Activated naive CD8-positive, alpha-beta T cell treated with anti-CD3 and anti-CD28 coated beads, Interleukin-2, amount 10 ng/mL, durations not matched to agents 7 days and 5 days (primary cell): ENCODE measurements around the gene PPP1R1A. TPM values are rescaled to one million over a fixed set of nuclear protein-coding genes. Genes with fewer than 3 reads are reported as not detected.
A peak's percentile ranks its signal among the peaks of the same experiment; 100 is the strongest.

ENCODE experiments used
- ATAC-seq: fragments of 150-1000 bp; cut with Tn5 transposase; one replicate; pipeline ENCODE4 v1.10.0; 2021; ENCODE audit warnings: low read depth, moderate library complexity
- POLR2A ChIA-PET: fragments of 350-600 bp; sonication (Branson Sonifier 250); formaldehyde crosslinking; loops from one replicate; lab custom pipeline; 2021; ENCODE audit warnings: antibody characterized with exemption; lab: Charles Lee
- DNase-seq: peaks from one replicate; pipeline ENCODE4 v3.0.0; 2021
- H3K27ac Mint-ChIP-seq: one replicate; pipeline ENCODE4 v1.8.0; 2022; ENCODE audit warnings: mild to moderate bottlenecking, mixed read lengths
- H3K27me3 Mint-ChIP-seq: one replicate; pipeline ENCODE4 v1.8.0; 2022; ENCODE audit warnings: mild to moderate bottlenecking, moderate library complexity, mixed read lengths
- H3K36me3 Mint-ChIP-seq: one replicate; pipeline ENCODE4 v1.8.0; 2021; ENCODE audit warnings: mild to moderate bottlenecking, mixed read lengths
- H3K4me1 Mint-ChIP-seq: one replicate; pipeline ENCODE4 v1.8.0; 2021; ENCODE audit warnings: mixed read lengths
- H3K4me3 Mint-ChIP-seq: one replicate; pipeline ENCODE4 v1.8.0; 2022; ENCODE audit warnings: mild to moderate bottlenecking, moderate library complexity, mixed read lengths
- H3K9me3 Mint-ChIP-seq: one replicate; pipeline ENCODE4 v1.8.0; 2021; ENCODE audit warnings: mixed read lengths
- total RNA-seq, 2 experiments: library from RNA; stranded (reverse); gene quantifications; one replicate each; pipeline ENCODE4 v1.2.3, GENCODE V29; 2021

Gene PPP1R1A, protein sequence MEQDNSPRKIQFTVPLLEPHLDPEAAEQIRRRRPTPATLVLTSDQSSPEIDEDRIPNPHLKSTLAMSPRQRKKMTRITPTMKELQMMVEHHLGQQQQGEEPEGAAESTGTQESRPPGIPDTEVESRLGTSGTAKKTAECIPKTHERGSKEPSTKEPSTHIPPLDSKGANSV
- total RNA-seq: not detected

DNA sequence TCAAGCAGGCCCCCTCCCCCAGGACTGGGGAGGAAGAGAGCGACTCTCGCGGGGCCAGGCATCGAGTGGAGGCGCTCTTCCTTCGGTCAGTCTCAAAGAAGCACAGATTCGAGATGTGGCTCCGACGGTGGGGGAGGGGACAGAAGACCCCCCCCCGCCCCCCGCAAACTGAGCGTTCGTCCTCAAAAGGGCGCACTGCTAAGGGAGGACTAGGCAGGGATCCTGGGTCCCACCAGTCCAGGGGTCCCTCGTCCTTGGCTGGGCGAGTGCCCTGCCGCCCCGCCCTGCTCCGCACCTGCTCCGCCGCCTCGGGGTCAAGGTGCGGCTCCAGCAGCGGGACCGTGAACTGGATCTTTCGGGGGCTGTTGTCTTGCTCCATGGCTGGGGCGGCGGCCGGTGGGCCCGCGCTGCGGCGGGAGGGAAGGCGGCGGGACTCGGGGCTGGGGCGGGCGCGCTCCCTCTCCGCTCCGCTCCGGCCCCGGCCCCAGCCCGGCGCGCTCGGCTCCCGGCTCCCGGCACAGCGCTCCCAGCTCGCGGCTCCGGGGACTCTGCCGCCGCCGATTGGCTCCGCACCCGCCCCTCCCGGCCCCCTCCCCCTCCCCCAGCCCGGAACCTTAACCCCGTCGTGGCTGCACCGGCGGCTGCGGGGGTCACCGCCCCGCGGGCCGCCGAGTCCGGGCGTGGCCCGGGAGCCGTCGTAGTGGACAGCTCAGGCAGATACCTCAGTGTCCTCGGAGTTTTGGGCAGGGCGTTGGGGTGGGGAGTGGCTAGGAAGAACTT lies at the start of gene PPP1R1A:
PPP1R1A (minus strand) TSS at position 550 of the 780 bp plus-strand sequence; CDS start at position 379, 171 bp downstream.
- H3K27ac Mint-ChIP-seq: no peak within 1 kb of the TSS

DNA sequence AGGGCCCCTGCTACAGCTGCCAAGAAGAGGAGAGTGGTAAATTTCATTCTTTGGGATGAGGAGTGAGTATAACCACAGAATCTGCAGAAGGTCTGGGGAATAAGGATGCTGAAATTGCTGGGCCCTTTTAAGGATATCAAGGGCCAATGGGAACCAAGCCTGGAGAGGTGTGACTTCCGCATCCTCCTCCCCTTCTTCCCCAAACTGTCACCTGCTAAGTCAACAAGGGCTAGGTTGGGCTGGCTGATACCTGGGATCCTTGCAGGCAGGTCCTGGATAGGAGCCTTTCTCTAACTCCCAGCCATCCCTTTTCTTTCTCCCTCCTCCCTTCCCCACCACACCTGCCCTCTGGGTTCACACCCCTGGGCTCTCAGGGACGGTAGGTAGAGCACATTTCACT lies 46.3 kb upstream of the PPP1R1A start, which contains the start of gene LACRT:
LACRT (minus strand) TSS at position 101 of the 400 bp plus-strand sequence; CDS start at position 47, 54 bp downstream.
- no peak within 1 kb of the TSS for H3K27ac Mint-ChIP-seq
- POLR2A ChIA-PET: no interaction called here

More for the DNA sequence above, at the start of gene PPP1R1A:
- H3K4me1 Mint-ChIP-seq: peaks cover 3% of the 10 kb centered on the region
- H3K36me3 Mint-ChIP-seq: no peaks in the 10 kb centered on the region
- DNase-seq (no peak), ATAC-seq (peak; percentile 44)
- H3K27me3 Mint-ChIP-seq: peaks cover 66% of the 10 kb centered on the region
- H3K4me3 Mint-ChIP-seq: peak within 1 kb of the TSS; percentile 45
- H3K9me3 Mint-ChIP-seq: no peaks in the 10 kb centered on the region
- POLR2A ChIA-PET: no interaction called here

DNA sequence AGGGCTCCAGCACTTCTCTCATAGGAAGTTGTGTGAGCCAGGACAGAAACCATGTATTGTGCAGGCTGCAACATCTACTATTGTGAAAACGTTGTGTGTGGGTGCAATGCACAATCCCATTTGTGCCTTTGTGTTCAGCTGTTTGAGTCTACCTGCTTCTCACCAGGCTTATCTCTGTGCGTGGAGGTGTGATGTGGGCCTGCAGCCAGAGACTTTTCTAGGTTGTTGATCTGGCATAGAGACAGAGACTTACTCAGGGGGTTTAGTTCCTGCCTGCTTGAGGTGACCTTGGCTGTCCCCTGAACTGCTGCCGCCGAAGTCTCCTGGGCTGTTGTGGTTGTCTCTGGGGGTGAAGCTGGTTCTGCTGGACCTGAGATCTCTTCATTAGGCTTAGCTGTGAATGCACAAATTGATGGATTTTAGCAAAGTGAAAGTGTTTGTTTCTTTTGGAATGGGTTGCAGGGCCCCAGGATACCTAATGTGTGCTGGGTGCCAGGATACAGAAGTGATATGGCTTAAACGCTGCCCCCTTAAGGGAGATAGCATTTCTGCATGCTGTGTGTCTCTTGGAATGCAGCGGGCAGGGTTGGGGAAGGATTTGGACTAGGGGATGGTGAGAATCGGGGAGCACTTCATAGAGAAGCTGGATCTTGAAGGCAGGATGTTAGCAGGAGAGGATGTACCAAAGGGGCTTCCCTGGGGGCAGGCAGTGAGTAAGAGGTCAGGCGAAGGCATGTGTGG lies 43.7 kb upstream of the PPP1R1A start:
- H3K9me3 Mint-ChIP-seq: peaks cover 6% of the 10 kb centered on the region
- H3K4me1 Mint-ChIP-seq: no peaks in the 10 kb centered on the region
- no peak overlapping the region for H3K27ac Mint-ChIP-seq
- DNase-seq: no peak
- H3K4me3 Mint-ChIP-seq: no peak overlapping the region
- peaks cover 19% of the 10 kb centered on the region for H3K27me3 Mint-ChIP-seq
- no peak for ATAC-seq
- POLR2A ChIA-PET: no interaction called here
- no peaks in the 10 kb centered on the region for H3K36me3 Mint-ChIP-seq

More for the DNA sequence above, 46.3 kb upstream of the PPP1R1A start, which contains the start of gene LACRT:
- no peaks in the 10 kb centered on the region for H3K9me3 Mint-ChIP-seq
- no peak for DNase-seq
- peaks cover 6% of the 10 kb centered on the region for H3K27me3 Mint-ChIP-seq
- no peak within 1 kb of the TSS for H3K4me3 Mint-ChIP-seq
- H3K36me3 Mint-ChIP-seq: no peaks in the 10 kb centered on the region
- H3K4me1 Mint-ChIP-seq: no peaks in the 10 kb centered on the region
- ATAC-seq: no peak

DNA sequence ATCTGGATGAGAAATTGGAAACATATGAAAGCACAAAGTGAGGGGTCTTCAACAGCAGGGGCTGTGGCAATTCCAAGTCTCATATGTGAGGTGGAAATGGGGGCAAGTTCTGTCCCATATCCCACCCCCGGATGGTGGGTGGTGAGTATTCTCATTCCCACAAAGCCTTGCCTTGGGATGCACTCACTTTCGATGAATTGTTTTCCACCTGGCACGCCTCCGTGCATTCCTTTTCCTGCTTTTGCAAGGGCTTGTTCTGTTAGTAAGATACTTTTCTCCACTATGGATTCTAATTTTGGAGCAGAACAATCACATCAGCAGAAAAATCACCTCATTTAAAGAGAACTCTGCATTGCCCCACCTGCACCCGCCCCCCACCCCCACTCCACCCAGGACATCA lies 43.1 kb upstream of the PPP1R1A start:
- POLR2A ChIA-PET: no interaction called here
- no peak for ATAC-seq

DNA sequence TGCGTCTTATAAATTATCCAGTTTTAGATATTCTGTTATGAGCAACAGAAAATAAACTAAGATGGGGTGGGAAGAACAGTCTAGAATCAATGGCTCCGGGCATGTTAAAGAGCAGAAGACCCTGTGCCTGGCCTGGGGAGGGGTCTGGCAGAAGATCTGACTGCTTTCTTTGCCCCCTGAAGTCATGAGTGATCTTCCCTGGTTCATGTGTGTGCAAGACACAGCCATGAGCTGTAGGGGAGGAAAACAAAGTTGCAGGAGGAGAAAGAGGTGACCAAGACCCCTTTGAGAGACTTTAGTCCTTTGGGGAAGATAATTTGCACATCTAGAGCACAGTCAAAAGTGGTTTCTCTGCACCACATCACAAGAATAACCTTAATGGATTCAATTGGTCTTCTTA lies 41.5 kb upstream of the PPP1R1A start:
- ATAC-seq (no peak), DNase-seq (no peak)
- Mint-ChIP-seq H3K4me1 (no peaks in the 10 kb centered on the region), H3K27ac (no peak overlapping the region), H3K9me3 (peaks cover 12% of the 10 kb centered on the region), H3K27me3 (peaks cover 30% of the 10 kb centered on the region), H3K36me3 (no peaks in the 10 kb centered on the region), H3K4me3 (no peak overlapping the region)
- POLR2A ChIA-PET: no interaction called here

More for the DNA sequence above, 43.1 kb upstream of the PPP1R1A start:
- peaks cover 10% of the 10 kb centered on the region for H3K9me3 Mint-ChIP-seq
- peaks cover 26% of the 10 kb centered on the region for H3K27me3 Mint-ChIP-seq
- no peaks in the 10 kb centered on the region for H3K4me1 Mint-ChIP-seq
- no peak overlapping the region for H3K27ac Mint-ChIP-seq
- no peaks in the 10 kb centered on the region for H3K36me3 Mint-ChIP-seq
- DNase-seq: no peak
- H3K4me3 Mint-ChIP-seq: no peak overlapping the region

DNA sequence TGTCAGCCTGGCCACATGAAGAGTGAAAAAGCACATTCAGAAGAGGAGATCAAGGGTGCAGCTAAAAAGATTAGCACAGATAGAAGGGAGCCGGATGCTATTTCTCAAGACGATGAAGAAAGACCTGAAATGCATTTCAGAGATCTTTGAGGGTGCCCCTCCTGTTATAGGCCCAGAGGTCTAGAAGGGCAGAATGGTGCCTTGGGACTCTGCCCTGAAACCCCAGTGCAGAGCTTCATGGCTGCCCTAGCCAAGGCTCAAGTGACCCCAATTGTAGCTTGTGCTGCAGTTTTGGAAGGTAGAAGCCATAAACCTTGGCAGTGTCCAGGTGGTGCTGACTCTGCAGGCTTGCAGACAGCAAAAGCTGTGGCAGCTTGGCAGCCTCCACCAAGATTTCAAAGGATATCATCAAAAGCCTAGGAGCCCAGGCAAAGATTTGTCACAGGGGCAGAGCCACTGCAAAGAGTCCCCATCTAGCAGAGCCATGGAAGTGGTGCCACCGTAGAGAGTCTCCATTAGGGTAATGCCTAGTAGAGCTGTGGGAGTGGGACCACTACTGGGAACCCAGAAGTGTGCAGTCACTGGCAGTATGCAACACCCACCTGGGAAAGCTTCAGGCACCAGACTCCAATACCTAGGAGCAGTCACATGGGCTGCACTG lies 39.9 kb upstream of the PPP1R1A start:
- Mint-ChIP-seq H3K4me3 (no peak overlapping the region), H3K4me1 (no peaks in the 10 kb centered on the region), H3K27ac (no peak overlapping the region), H3K9me3 (peaks cover 12% of the 10 kb centered on the region), H3K36me3 (no peaks in the 10 kb centered on the region), H3K27me3 (peaks cover 46% of the 10 kb centered on the region)
- DNase-seq (no peak), ATAC-seq (no peak)
- POLR2A ChIA-PET: no interaction called here

DNA sequence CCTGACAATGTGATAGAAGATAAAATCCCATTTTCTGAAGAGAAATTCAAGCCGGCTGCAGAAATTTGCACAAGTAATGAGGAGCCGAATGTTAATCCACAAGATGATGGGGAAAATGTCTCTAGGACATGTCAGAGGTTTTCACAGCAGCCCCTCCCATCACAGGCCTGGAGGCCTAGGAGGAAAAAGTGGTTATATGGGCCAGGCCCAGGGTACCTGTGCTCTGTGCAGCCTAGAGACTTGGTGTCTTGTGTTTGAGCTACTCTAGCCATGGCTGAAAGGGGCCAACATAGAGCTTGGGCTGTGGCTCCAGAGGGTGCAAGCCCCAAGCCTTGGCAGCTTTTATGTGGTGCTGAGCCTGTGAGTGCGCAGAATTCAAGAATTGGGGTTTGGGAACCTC lies 38.8 kb upstream of the PPP1R1A start:
- H3K4me3 Mint-ChIP-seq: no peak overlapping the region
- H3K27me3 Mint-ChIP-seq: peaks cover 53% of the 10 kb centered on the region
- DNase-seq (no peak), ATAC-seq (no peak)
- peaks cover 12% of the 10 kb centered on the region for H3K9me3 Mint-ChIP-seq
- H3K27ac Mint-ChIP-seq: no peak overlapping the region
- H3K36me3 Mint-ChIP-seq: no peaks in the 10 kb centered on the region
- POLR2A ChIA-PET: no interaction called here
- H3K4me1 Mint-ChIP-seq: no peaks in the 10 kb centered on the region

DNA sequence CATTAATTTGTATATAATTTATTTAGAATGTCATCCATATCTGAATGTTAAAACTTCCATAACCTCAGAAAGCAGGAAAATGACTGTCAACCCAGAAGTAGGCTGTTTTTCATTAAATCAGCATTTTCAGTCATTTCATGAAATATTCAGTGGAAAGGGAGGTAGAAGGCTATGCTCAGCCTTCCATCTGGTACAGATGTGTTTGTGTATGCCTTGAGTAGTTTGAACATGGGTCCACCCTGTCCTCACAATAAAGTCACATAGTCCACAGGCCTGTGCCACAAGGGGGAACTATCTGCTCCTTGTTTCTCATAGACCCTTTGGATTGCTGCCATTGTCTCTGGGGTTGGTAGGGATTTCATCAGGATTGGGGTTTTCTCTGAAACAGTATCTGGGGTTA lies 37.1 kb upstream of the PPP1R1A start:
- no peak for DNase-seq
- no peaks in the 10 kb centered on the region for H3K4me1 Mint-ChIP-seq
- ATAC-seq: no peak
- no peak overlapping the region for H3K27ac Mint-ChIP-seq
- POLR2A ChIA-PET: no interaction called here
- H3K4me3 Mint-ChIP-seq: no peak overlapping the region
- no peaks in the 10 kb centered on the region for H3K36me3 Mint-ChIP-seq
- H3K9me3 Mint-ChIP-seq: peaks cover 12% of the 10 kb centered on the region
- peaks cover 66% of the 10 kb centered on the region for H3K27me3 Mint-ChIP-seq

DNA sequence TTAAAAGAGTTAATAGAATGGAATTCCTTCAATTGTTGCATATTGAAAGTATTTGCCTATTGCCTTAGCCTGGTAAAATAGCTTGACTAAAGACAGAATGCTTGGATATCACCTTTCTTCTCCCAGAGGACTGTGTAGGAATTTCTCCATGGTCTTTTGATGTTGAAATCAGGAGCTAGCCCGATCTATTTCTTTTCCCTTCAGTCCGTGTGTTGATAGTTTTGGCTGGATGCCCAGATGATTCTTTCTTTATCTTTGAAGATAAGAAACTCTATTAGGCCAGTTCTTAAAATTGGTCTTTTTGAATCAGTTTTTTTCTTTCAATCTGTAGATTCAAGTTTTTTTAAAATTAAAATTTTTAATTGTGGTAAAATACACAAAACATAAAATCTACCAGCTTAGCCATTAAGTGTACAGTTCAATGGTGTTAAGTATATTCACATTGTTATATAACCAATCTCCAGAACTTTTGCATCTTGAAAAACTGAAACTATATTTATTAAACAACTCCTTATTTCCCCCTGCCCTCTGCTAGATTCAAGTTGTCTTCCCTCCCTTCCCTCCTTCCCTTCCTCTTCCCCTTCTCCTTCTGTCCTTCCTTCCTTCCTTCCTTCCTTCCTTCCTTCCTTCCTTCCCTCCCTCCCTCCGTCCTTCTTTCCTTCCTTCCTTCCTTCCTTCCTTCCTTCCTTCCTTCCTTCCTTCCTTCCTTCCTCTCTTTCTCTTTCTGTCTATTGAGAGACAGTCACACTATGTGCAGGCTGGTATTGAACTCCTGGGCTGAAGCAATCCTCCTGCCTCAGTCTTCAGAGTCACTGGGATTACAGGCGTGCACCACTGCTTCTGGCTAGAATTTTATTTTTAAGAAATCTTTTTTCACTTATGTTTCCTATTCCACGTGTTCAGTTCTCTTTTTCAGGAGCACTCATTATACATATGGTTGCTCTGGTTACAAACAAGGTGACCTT lies 36.1 kb upstream of the PPP1R1A start:
- DNase-seq: no peak
- H3K36me3 Mint-ChIP-seq: no peaks in the 10 kb centered on the region
- POLR2A ChIA-PET: no interaction called here
- H3K4me3 Mint-ChIP-seq: no peak overlapping the region
- no peak for ATAC-seq
- H3K9me3 Mint-ChIP-seq: peaks cover 12% of the 10 kb centered on the region
- no peak overlapping the region for H3K27ac Mint-ChIP-seq
- H3K27me3 Mint-ChIP-seq: peaks cover 66% of the 10 kb centered on the region
- no peaks in the 10 kb centered on the region for H3K4me1 Mint-ChIP-seq

DNA sequence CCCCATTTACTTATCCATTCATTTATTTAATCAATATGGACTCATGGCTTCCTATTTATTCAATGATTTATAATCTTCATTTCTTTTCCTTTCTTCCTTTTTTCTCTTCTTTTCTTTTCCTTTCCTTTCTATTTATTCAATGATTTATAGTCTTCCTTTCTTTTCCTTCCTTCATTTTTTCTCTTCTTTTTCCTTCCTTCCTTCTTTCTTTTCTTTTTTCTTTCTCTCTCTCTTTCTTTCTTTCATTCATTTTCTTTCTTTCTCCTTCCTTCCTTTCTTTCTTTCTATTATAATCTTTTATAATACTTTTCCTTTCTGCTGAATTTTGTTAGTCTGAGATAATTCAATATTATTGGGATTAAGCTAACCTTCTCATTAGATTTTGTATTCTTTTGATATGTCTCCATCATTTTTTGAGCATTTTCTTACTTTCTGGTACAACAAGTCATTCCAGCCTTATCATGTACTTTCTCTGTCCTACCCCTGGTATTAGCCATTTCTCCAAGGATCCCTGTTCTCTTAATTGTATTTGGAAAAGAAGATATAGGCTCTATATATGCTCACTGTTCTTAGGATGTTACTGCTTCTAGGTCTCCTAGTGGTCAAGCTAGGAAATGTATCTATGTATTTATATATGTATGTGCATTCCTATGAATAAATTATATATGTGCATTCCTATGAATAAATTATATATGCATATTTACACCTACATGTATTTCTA lies 34.2 kb upstream of the PPP1R1A start:
- no peak for ATAC-seq
- POLR2A ChIA-PET: no interaction called here
- no peaks in the 10 kb centered on the region for H3K36me3 Mint-ChIP-seq
- H3K9me3 Mint-ChIP-seq: peaks cover 9% of the 10 kb centered on the region
- H3K4me3 Mint-ChIP-seq: no peak overlapping the region
- no peak overlapping the region for H3K27ac Mint-ChIP-seq
- peaks cover 66% of the 10 kb centered on the region for H3K27me3 Mint-ChIP-seq
- no peak for DNase-seq
- H3K4me1 Mint-ChIP-seq: no peaks in the 10 kb centered on the region

DNA sequence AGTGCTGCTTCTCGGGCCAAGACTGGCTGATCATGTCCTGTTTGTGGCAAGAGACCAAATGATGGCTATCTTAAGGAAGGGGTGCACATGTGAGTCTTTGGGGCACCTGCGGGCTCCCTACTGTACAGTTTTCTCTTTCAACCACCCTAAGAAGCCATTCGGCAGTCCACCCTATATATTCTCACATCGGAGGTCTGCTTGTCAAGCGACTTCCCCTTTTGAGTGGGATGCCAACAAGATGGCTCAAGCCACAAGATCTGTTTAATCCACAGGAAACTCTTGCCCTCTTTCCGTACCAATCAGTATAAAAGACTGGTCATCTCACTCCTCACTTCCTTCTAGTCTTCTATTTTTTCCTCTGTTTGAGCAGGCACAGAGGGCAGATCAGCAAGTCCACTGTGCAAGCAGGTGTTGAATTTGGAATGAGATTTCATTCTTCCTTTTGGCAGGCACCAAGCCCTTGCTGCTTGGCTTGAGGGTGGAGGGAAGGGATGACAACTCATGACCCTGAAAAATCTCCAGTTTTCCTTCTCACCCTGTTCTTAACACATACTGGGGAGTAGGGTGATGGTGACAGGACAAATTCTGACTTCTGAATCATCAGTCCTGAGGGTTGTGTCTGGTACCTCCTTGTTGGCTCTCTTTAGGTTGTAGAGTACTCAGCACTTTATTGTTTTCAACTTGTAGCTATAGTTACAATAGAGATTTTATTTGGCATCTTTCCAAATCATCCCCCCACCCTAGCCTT lies 28.6 kb upstream of the PPP1R1A start:
- Mint-ChIP-seq H3K4me3 (no peak overlapping the region), H3K27ac (no peak overlapping the region), H3K27me3 (peaks cover 42% of the 10 kb centered on the region), H3K4me1 (peaks cover 4% of the 10 kb centered on the region), H3K9me3 (no peaks in the 10 kb centered on the region), H3K36me3 (no peaks in the 10 kb centered on the region)
- ATAC-seq: no peak
- DNase-seq: no peak
- POLR2A ChIA-PET: no interaction called here
